RWPE1 (cell line): Measurements from ENCODE around the gene TEKT4.
"Not testable (repeated sequence)": the region's sequence is repeated elsewhere in the genome, so short reads cannot be mapped to it uniquely, and the experiment has no call there.

Experiments
- CTCF ChIA-PET: fragments of 350-600 bp; sonication (Branson Sonifier 250); formaldehyde crosslinking; extraction: SDS; loops from one replicate; lab custom pipeline; 2021; lab: Yijun Ruan, JAX
- POLR2A ChIA-PET: fragments of 400-600 bp; formaldehyde crosslinking; extraction: SDS; loops from one replicate; lab custom pipeline; 2020; ENCODE audit warnings: antibody characterized with exemption; ENCODE audit not compliant: low non-redundant PET; lab: Yijun Ruan, JAX
- DNase-seq: peaks from one replicate; pipeline ENCODE4 v3.0.0; 2012; ENCODE audit warnings: low spot score
- H3K27ac ChIP-seq: fragments of 450-650 bp; 2 replicates; pipeline ENCODE4 v1.5.1; 2017
- TF ChIP-seq, protein P1 (sequence below): fragments of 450-650 bp; conservative IDR thresholded peaks from 2 replicates; pipeline ENCODE4 v1.5.1; 2017; ENCODE audit warnings: low read depth, mild to moderate bottlenecking

Gene TEKT4

DNA sequence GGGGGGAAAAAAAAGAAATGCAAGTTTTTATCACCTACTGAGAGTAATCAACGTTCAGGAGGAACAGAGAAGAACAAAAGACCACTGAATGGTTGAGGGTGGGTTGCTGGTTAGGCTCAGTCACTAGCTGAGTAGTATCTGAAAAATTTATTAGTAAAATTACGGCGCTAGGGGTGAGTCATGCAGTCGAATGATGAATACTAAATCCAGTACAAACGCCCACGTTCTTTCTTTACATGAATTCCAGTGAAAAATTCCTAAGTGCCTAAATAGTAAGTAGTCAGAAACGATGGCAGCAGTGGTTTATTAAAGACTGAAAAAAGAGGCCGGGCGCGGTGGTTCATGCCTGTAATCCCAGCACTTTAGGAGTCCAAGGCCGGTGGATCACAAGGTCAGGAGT lies 52.0 kb downstream of the TEKT4 start:
- TF ChIP-seq, protein P1, sequence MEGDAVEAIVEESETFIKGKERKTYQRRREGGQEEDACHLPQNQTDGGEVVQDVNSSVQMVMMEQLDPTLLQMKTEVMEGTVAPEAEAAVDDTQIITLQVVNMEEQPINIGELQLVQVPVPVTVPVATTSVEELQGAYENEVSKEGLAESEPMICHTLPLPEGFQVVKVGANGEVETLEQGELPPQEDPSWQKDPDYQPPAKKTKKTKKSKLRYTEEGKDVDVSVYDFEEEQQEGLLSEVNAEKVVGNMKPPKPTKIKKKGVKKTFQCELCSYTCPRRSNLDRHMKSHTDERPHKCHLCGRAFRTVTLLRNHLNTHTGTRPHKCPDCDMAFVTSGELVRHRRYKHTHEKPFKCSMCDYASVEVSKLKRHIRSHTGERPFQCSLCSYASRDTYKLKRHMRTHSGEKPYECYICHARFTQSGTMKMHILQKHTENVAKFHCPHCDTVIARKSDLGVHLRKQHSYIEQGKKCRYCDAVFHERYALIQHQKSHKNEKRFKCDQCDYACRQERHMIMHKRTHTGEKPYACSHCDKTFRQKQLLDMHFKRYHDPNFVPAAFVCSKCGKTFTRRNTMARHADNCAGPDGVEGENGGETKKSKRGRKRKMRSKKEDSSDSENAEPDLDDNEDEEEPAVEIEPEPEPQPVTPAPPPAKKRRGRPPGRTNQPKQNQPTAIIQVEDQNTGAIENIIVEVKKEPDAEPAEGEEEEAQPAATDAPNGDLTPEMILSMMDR, result no peak
- peak; percentile 16 for DNase-seq
- no peak overlapping the region for H3K27ac ChIP-seq
- ChIA-PET POLR2A (no interaction called here), CTCF (no interaction called here)

DNA sequence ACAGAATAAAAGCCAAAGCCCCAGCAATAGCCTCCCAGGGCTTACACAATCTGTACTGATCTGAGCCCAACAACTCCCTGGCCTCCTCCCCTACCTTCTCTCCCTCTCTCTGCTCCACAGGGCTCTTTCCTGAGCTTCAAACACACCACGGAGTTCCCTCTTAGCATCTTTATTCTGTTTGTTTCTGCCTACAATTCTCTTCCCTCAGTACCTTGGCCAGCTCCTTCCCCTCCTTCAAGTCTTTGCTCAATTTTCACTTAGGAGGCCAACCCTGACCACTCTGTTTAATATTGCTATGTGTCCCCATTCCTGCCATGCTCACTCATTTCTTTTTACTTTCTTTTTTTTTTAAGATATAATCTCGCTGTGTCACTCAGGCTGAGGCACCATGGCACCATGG lies 53.8 kb downstream of the TEKT4 start:
- POLR2A ChIA-PET, H3K27ac ChIP-seq, CTCF ChIA-PET, DNase-seq: not testable (repeated sequence)
